ENCODE data around the gene LCP2. TPM values are rescaled to one million over a fixed set of nuclear protein-coding genes. Genes with fewer than 3 reads are reported as not detected.
A peak's percentile ranks its signal among the peaks of the same experiment; 100 is the strongest.

Gene LCP2
- total RNA-seq, 1 experiment from 2014 or later: 0.36 TPM

- CTCF ChIA-PET: interaction anchor here (0.7 kb wide), 1 partner anchor 56 kb away, joined by 3 read pairs; no protein-coding TSS in a partner anchor
- intact Hi-C loops (cut with micrococcal nuclease; ENCODE audit: unreplicated experiment): no loop called here
Measured at GRCh38 chr5:170211575-170212334, 85.8 kb downstream of the LCP2 start.

DNA sequence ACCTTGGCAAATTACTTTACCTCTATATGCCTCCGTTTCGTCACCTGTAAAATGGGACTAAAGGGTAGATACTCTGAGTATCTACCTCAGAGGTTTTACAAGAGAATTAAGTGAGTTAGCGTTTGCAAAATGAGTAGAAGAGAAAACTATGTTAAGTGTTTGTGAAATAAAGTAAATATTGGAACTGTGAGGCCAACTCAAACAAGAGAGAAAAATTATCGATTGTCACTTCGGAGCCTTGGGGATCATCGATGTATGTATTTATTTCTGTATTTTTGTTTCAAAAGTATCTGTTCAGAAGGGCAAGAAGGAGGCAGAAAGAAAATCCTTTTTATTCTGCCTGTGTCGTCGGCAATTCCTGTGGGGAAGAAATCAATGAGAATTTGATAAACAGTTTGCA, 90.6 kb downstream of the LCP2 start:
- Histone ChIP-seq H3K27me3 (ENCODE audit: control insufficient read depth, insufficient read depth, low read length) (no peaks in the 10 kb centered on the region), H3K4me3 (ENCODE audit: low read depth in 2 of 2, low read length in 2 of 2) (no peak overlapping the region), H3K9me3 (ENCODE audit: control insufficient read depth, insufficient read depth, low read depth, low read length) (no peaks in the 10 kb centered on the region), H3K4me1 (ENCODE audit: control insufficient read depth, insufficient read depth, low read length) (peaks cover 8% of the 10 kb centered on the region), H3K36me3 (ENCODE audit: control insufficient read depth, insufficient read depth, low read length) (no peaks in the 10 kb centered on the region), H3K27ac (ENCODE audit: low read length) (peak overlapping the region; percentile 40; the same call in 1 of the 2 replicates)
- DNase-seq (ENCODE audit: low read depth, low spot score) (no peak), ATAC-seq (no peak)
- ChIA-PET POLR2A (no interaction called here), CTCF (no interaction called here)
- intact Hi-C loops (cut with micrococcal nuclease; ENCODE audit: unreplicated experiment): no loop called here
- TF ChIP-seq REST (IDR thresholded peaks at IDR 0.05; ENCODE audit: insufficient read depth in 1 of 2, low read depth in 2 of 2, low read length in 1 of 2): no peak
- TF ChIP-seq CTCF (IDR thresholded peaks at IDR 0.05): no peak
- no peak for TF ChIP-seq POLR2AphosphoS5 (IDR thresholded peaks at IDR 0.05; ENCODE audit: low read depth, low read length)
- no TSS peak for BruUV-seq (replicated peaks)
- in situ Hi-C loops (cut with HindIII; ENCODE audit: low pct_unique_long_range_greater_than_20kb, low sequenced_read_pairs): no loop called here

More at GRCh38 chr5:170211575-170212334, 85.8 kb downstream of the LCP2 start:
- no peaks in the 10 kb centered on the region for H3K36me3 ChIP-seq (ENCODE audit: control insufficient read depth, insufficient read depth, low read length)
- H3K9me3 ChIP-seq (ENCODE audit: control insufficient read depth, insufficient read depth, low read depth, low read length): no peaks in the 10 kb centered on the region
- DNase-seq (ENCODE audit: low read depth, low spot score) (no peak), ATAC-seq (peak; percentile 82)
- in situ Hi-C loops (cut with HindIII; ENCODE audit: low pct_unique_long_range_greater_than_20kb, low sequenced_read_pairs): no loop called here
- POLR2A ChIA-PET: no interaction called here
- H3K4me3 ChIP-seq (ENCODE audit: low read depth in 2 of 2, low read length in 2 of 2): no peak overlapping the region
- TF ChIP-seq REST (IDR thresholded peaks at IDR 0.05; ENCODE audit: insufficient read depth in 1 of 2, low read depth in 2 of 2, low read length in 1 of 2): no peak
- TF ChIP-seq POLR2AphosphoS5 (IDR thresholded peaks at IDR 0.05; ENCODE audit: low read depth, low read length): no peak
- no peak for TF ChIP-seq TCF7L2 (IDR thresholded peaks at IDR 0.05; ENCODE audit: low read depth, low read length)
- no peak for TF ChIP-seq CTCF (IDR thresholded peaks at IDR 0.05)
- TF ChIP-seq SIN3A (IDR thresholded peaks at IDR 0.05; ENCODE audit: borderline replicate concordance, insufficient read depth, low read depth, low read length): no peak
- H3K4me1 ChIP-seq (ENCODE audit: control insufficient read depth, insufficient read depth, low read length): peaks cover 10% of the 10 kb centered on the region
- BruUV-seq (replicated peaks): no TSS peak
- no peaks in the 10 kb centered on the region for H3K27me3 ChIP-seq (ENCODE audit: control insufficient read depth, insufficient read depth, low read length)
- H3K27ac ChIP-seq (ENCODE audit: low read length): peak overlapping the region; percentile 74

Data from Panc1 (cell line).